SK-N-SH treated with all-trans-retinoic acid at 6 μM for 48 hours (cell line): ENCODE data around the gene PAPSS1.

Experiments
- ATAC-seq: fragments of 200-7000 bp; cut with Tn5 transposase; 3 replicates; pipeline ENCODE4 v1.9.1; 2020; ENCODE audit warnings: mild to moderate bottlenecking, moderate library complexity
- ARNTL ChIP-seq: fragments of 450-650 bp; formaldehyde crosslinking; IDR thresholded peaks from 2 replicates; pipeline ENCODE4 v1.5.0; 2020; ENCODE audit warnings: low read depth, mild to moderate bottlenecking, moderate library complexity, borderline replicate concordance
- BACH2 ChIP-seq: fragments of 250-450 bp; sonication (Bioruptor Pico); IDR thresholded peaks from 2 replicates; pipeline ENCODE4 v1.9.0; 2021; ENCODE audit warnings: mild to moderate bottlenecking, borderline replicate concordance
- CREB5 ChIP-seq: fragments of 250-450 bp; sonication (Bioruptor Pico); IDR thresholded peaks from 2 replicates; pipeline ENCODE4 v1.5.1; 2020; ENCODE audit warnings: low read depth, mild to moderate bottlenecking, moderate library complexity
- CSDC2 ChIP-seq: fragments of 250-450 bp; sonication (Bioruptor Pico); IDR thresholded peaks from 2 replicates; pipeline ENCODE4 v1.5.0; 2020; ENCODE audit warnings: mild to moderate bottlenecking, moderate library complexity
- CSRNP3 ChIP-seq: fragments of 250-450 bp; sonication (Bioruptor Pico); IDR thresholded peaks from 2 replicates; pipeline ENCODE4 v1.5.1; 2021; ENCODE audit warnings: mild to moderate bottlenecking, moderate library complexity
- ESRRG ChIP-seq: fragments of 250-450 bp; sonication (Bioruptor Pico); IDR thresholded peaks from 2 replicates; pipeline ENCODE4 v1.6.1; 2021; ENCODE audit warnings: mild to moderate bottlenecking
- GLIS3 ChIP-seq: fragments of 250-450 bp; sonication (Bioruptor Pico); IDR thresholded peaks from 2 replicates; pipeline ENCODE4 v1.5.0; 2020; ENCODE audit warnings: mild to moderate bottlenecking, moderate library complexity
- ISL1 ChIP-seq: fragments of 250-450 bp; sonication (Bioruptor Pico); IDR thresholded peaks from 2 replicates; pipeline ENCODE4 v2.1.2; 2022; ENCODE audit warnings: mild to moderate bottlenecking, moderate library complexity
- PATZ1 ChIP-seq: fragments of 250-450 bp; sonication (Bioruptor Pico); IDR thresholded peaks from 2 replicates; pipeline ENCODE4 v1.8.0; 2020; ENCODE audit warnings: mild to moderate bottlenecking, moderate library complexity, borderline replicate concordance
- POU6F1 ChIP-seq: fragments of 250-450 bp; sonication (Bioruptor Pico); IDR thresholded peaks from 2 replicates; pipeline ENCODE4 v1.8.0; 2021; ENCODE audit warnings: low read depth, mild to moderate bottlenecking, moderate library complexity, borderline replicate concordance
- PPARA ChIP-seq: fragments of 250-450 bp; sonication (Bioruptor Pico); IDR thresholded peaks from 2 replicates; pipeline ENCODE4 v1.5.0; 2020; ENCODE audit warnings: mild to moderate bottlenecking, borderline replicate concordance
- TCF4 ChIP-seq: fragments of 250-450 bp; sonication (Bioruptor Pico); IDR thresholded peaks from 2 replicates; pipeline ENCODE4 v1.8.0; 2021; ENCODE audit warnings: mild to moderate bottlenecking, moderate library complexity, borderline replicate concordance
- TOX ChIP-seq: fragments of 250-450 bp; sonication (Bioruptor Pico); IDR thresholded peaks from 2 replicates; pipeline ENCODE4 v1.8.0; 2021; ENCODE audit warnings: mild to moderate bottlenecking, moderate library complexity, borderline replicate concordance
- TSHZ2 ChIP-seq: fragments of 250-450 bp; sonication (Bioruptor Pico); IDR thresholded peaks from 2 replicates; pipeline ENCODE4 v1.5.0; 2020; ENCODE audit warnings: mild to moderate bottlenecking, moderate library complexity
- ZC3H10 ChIP-seq: fragments of 250-450 bp; sonication (Bioruptor Pico); IDR thresholded peaks from 2 replicates; pipeline ENCODE4 v1.5.1; 2021; ENCODE audit warnings: mild to moderate bottlenecking, moderate library complexity
- ZFP3 ChIP-seq: fragments of 250-450 bp; sonication (Bioruptor Pico); IDR thresholded peaks from 2 replicates; pipeline ENCODE4 v1.5.0; 2020; ENCODE audit warnings: mild to moderate bottlenecking, moderate library complexity
- ZFP30 ChIP-seq: fragments of 450-650 bp; formaldehyde crosslinking; IDR thresholded peaks from 2 replicates; pipeline ENCODE4 v1.5.0; 2022; ENCODE audit warnings: mild to moderate bottlenecking, moderate library complexity
- ZNF565 ChIP-seq: fragments of 450-650 bp; formaldehyde crosslinking; conservative IDR thresholded peaks from 2 replicates; pipeline ENCODE4 v1.5.0; 2020; ENCODE audit warnings: low read depth, mild to moderate bottlenecking, moderate library complexity
- ZNF70 ChIP-seq: fragments of 450-650 bp; formaldehyde crosslinking; IDR thresholded peaks from 2 replicates; pipeline ENCODE4 v1.5.0; 2020; ENCODE audit warnings: mild to moderate bottlenecking, moderate library complexity
- ZNF8 ChIP-seq: fragments of 450-650 bp; formaldehyde crosslinking; IDR thresholded peaks from 2 replicates; pipeline ENCODE4 v1.5.0; 2020; ENCODE audit warnings: mild to moderate bottlenecking, moderate library complexity

The PAPSS1 gene

GRCh38 chr4:107648178-107648991 is 71.6 kb downstream of the PAPSS1 start:
- ATAC-seq, result no peak
- no peak for TF ChIP-seq CSRNP3 (CRISPR knock-in tag)
- TF ChIP-seq ZNF565 (CRISPR knock-in tag), result no peak
- no peak for TF ChIP-seq ZFP30 (CRISPR knock-in tag)

GRCh38 chr4:107647591-107647990 is 72.4 kb downstream of the PAPSS1 start:
- peak; percentile 54 for ATAC-seq
- no peak for TF ChIP-seq ZNF70 (CRISPR knock-in tag)
- no peak for TF ChIP-seq TSHZ2 (CRISPR knock-in tag)
- TF ChIP-seq ARNTL (CRISPR knock-in tag), result no peak
- TF ChIP-seq PPARA (CRISPR knock-in tag), result no peak
- no peak for TF ChIP-seq CSDC2 (CRISPR knock-in tag)
- TF ChIP-seq ESRRG, result no peak
- TF ChIP-seq ZFP3 (CRISPR knock-in tag), result no peak
- no peak for TF ChIP-seq ZNF565 (CRISPR knock-in tag)
- no peak for TF ChIP-seq ZC3H10 (CRISPR knock-in tag)
- no peak for TF ChIP-seq PATZ1 (CRISPR knock-in tag)
- TF ChIP-seq TOX (CRISPR knock-in tag), result no peak
- TF ChIP-seq BACH2, result no peak
- TF ChIP-seq POU6F1 (CRISPR knock-in tag), result no peak
- TF ChIP-seq TCF4 (CRISPR knock-in tag), result no peak
- no peak for TF ChIP-seq GLIS3 (CRISPR knock-in tag)
- no peak for TF ChIP-seq ZNF8 (CRISPR knock-in tag)
- no peak for TF ChIP-seq CSRNP3 (CRISPR knock-in tag)
- TF ChIP-seq ZFP30 (CRISPR knock-in tag), result no peak
- TF ChIP-seq ISL1, result no peak
- TF ChIP-seq CREB5 (CRISPR knock-in tag), result no peak
